Dermis microvascular lymphatic vessel endothelial cell (primary cell): ENCODE results near the gene SLC12A5. TPM values are rescaled to one million over a fixed set of nuclear protein-coding genes. Genes with fewer than 3 reads are reported as not detected.
A peak's percentile ranks its signal among the peaks of the same experiment; 100 is the strongest.

Source experiments
- DNase-seq, 2 donors: peaks; one replicate each; pipeline versions ENCODE4 v3.0.0 to v3.0.0-alpha.2; 2010; ENCODE audit warnings: low read depth in 2 of 2
- total RNA-seq: library from RNA; depleted of rRNA; stranded (reverse); fragments of >200 nt; gene quantifications from 2 replicates; pipeline ENCODE4 v1.2.1, GENCODE V29; 2014

SLC12A5 gene
- total RNA-seq, 1 donor from 2014 or later, result 0.13 TPM

GRCh38 chr20:46006022-46006705, 22.9 kb upstream of the SLC12A5 start:
- DNase-seq, result no peak

GRCh38 chr20:46006964-46007363, 22.1 kb upstream of the SLC12A5 start:
- no peak for DNase-seq

GRCh38 chr20:46007671-46008070, 21.3 kb upstream of the SLC12A5 start:
- no peak for DNase-seq

GRCh38 chr20:46009816-46010215, 19.2 kb upstream of the SLC12A5 start:
- DNase-seq, result no peak

GRCh38 chr20:46010491-46011391, 18.3 kb upstream of the SLC12A5 start:
- DNase-seq, result no peak

GRCh38 chr20:46011631-46012482, 17.2 kb upstream of the SLC12A5 start:
- DNase-seq, result peak in 1 of 2 donors; percentile 57

- no peak for DNase-seq
Observed at GRCh38 chr20:46012921-46013320, 16.1 kb upstream of the SLC12A5 start.

GRCh38 chr20:46013322-46013828, 15.6 kb upstream of the SLC12A5 start:
- no peak for DNase-seq

- peak; percentile 6 to 47 for DNase-seq
Observed at GRCh38 chr20:46013829-46014516, 15.0 kb upstream of the SLC12A5 start.

- DNase-seq, result no peak
Observed at GRCh38 chr20:46014517-46015396, 14.3 kb upstream of the SLC12A5 start.

GRCh38 chr20:46017272-46017671, 11.7 kb upstream of the SLC12A5 start:
- DNase-seq, result no peak

GRCh38 chr20:46018112-46018511, 10.9 kb upstream of the SLC12A5 start:
- DNase-seq, result no peak

GRCh38 chr20:46018611-46019010, 10.4 kb upstream of the SLC12A5 start:
- no peak for DNase-seq

GRCh38 chr20:46020555-46020954, 8.5 kb upstream of the SLC12A5 start:
- no peak for DNase-seq

- peak in 1 of 2 donors; percentile 49 for DNase-seq
Observed at GRCh38 chr20:46021361-46022359, 7.4 kb upstream of the SLC12A5 start.

- peak in 1 of 2 donors; percentile 39 for DNase-seq
Observed at GRCh38 chr20:46022411-46023147, 6.4 kb upstream of the SLC12A5 start.

GRCh38 chr20:46023148-46023484, 5.9 kb upstream of the SLC12A5 start:
- DNase-seq, result no peak

GRCh38 chr20:46023999-46024398, 5.0 kb upstream of the SLC12A5 start:
- no peak for DNase-seq
